Activated CD8-positive, alpha-beta memory T cell treated with anti-CD3 and anti-CD28 coated beads, Interleukin-2, amount 50 U/mL, for 24 hours (primary cell): ENCODE measurements around the gene RPS6KC1.
"Not testable (repeated sequence)": the region's sequence is repeated elsewhere in the genome, so short reads cannot be mapped to it uniquely, and the experiment has no call there.

Experiments used
- DNase-seq: peaks from one replicate; pipeline ENCODE4 v3.0.0-alpha.2; 2020; ENCODE audit errors: extremely low read depth

Gene RPS6KC1

DNA sequence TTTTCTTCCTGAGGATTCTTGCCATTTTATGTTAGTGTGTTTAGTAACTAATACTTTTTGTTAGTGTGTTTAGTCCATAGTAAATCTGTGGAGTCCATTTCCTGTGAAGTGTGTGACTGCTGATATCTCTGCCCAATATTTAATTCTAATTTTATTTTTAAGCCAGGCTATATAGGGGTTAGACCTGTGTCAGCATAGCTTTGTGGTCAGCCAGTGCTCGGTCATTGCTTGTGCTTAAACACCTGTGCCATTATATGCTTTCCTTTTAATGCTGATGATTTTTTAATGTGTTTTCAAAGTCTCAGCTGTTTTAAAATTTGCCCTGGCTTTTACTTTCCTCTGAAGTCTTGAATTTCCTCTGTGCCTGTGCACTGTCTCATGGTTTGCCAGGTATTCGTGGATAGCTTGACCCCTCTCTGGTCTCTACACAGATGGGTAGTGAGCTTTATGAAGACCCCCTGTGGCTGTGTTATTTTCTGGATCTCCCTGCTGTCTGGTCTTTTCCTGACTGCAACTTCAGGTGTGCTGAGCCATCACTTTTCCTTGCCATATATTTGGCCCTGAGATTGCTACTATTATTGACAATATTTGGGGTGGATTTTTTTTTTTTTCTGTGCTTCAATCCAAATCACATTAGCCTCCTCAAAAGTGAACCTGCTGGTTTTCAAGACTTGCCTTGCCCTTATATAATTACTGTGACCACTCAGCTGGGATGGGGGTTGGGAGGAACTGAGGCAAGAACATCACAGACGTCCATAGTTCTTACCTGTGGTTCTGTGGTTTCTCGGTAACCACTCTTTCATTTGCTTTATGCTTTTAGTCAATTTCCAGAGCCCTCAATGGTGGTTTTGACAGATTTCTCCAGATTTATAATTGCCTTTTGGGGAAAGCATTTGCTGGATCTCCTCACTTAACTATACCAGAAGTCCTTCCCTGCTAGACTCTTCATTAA, 59.6 kb downstream of the RPS6KC1 start:
- DNase-seq: no peak

DNA sequence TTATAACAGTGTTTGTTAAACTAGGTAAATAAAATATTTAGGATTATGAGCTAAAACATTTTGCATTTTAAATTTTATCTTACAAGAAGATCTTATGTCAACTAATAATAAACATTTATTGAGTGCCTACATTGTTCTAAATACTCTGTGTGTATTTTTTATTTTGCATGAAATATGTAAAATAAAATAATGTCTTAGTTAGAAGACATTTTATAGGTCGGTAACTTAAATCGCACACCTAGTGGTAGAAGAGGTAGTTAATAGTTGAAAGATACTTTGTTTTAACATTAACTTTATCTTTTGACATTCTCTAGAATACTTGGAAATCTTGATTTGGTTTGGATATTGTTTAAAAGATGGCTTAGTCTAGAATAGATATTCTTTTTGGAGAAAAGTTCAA, 60.5 kb downstream of the RPS6KC1 start:
- DNase-seq: no peak

DNA sequence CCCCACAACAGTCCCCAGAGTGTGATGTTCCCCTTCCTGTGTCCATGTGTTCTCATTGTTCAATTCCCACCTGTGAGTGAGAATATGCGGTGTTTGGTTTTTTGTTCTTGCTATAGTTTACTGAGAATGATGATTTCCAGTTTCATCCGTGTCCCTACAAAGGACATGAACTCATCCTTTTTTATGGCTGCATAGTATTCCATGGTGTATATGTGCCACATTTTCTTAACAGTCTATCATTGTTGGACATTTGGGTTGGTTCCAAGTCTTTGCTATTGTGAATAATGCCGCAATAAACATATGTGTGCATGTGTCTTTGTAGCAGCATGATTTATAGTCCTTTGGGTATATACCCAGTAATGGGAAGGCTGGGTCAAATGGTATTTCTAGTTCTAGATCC, 61.7 kb downstream of the RPS6KC1 start:
- DNase-seq: not testable (repeated sequence)

DNA sequence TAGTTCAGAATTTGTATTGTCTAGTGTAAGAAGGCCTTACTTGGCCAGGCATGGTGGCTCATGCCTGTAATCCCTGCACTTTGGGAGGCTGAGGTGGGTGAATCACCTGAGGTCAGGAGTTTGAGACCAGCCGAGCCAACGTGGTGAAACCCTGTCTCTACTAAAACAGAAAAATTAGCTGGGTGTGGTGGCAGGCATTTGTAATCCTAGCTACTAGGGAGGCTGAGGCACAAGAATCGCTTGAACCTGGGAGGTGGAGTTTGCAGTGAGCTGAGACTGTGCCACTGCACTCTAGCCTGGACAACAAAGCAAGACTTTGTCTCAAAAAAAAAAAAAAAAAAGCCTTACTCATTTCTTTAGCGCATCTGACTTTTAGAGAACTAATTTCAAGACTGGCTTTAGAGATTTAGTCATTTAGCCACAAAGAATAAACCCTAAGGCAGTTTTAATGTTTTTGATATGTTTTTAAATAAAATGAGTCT, 66.7 kb downstream of the RPS6KC1 start:
- DNase-seq: not testable (repeated sequence)

DNA sequence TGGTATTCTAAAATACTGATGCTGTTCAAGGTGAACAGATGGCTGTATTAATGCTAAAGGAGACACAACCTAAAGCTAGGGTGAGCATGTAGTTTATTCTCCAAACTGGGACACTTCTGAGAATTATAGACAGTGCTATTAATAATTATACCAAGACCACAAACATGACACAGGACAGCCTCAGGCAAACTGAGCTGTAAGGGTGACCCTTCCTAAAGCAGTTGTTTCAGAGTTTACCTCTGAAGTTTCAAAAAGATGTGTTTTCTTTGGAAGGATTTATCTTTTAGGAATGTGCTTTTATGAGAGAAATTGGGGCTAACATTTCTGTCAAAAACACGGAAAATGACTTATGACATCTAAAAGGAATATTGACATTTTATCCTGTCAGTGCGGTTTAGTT, 68.8 kb downstream of the RPS6KC1 start:
- DNase-seq: no peak

DNA sequence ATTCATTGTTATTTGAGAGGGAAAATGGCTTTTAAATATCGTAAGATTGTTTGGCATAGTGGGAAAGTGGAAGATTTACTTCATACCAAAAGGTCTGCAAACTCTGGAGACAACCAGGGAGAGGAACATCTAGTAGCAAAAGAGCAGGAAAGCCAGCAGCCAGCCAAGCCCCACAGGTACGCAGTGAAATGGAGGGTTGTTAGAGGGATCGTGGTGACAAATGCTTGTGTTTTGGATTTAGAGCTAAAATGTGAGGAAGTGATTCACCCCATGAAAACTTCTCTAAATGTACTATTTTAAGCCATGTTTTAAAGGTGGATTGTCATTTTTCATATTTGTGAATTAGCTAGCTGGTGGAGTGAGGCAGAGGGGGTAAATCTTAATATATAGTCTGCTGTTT, 69.3 kb downstream of the RPS6KC1 start:
- DNase-seq: no peak

DNA sequence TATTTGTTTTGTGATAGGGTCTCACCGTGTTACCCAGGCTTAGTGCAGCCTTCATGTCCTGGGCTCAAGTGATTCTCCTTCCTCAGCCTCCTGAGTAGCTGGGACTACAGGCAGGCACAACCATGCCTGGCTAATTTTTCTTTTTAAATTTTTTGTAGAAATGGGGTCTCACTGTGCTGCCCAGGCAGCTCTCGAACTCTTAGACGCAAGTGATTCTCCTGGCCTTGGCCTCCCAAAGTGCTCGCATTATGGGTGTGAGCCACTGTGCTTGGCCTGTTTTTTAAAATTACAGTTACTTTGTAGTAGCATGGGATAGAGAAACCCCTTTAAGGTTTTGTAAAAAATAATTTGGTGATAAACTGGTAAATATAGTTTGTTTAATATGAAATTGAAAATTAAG, 69.9 kb downstream of the RPS6KC1 start:
- no peak for DNase-seq

DNA sequence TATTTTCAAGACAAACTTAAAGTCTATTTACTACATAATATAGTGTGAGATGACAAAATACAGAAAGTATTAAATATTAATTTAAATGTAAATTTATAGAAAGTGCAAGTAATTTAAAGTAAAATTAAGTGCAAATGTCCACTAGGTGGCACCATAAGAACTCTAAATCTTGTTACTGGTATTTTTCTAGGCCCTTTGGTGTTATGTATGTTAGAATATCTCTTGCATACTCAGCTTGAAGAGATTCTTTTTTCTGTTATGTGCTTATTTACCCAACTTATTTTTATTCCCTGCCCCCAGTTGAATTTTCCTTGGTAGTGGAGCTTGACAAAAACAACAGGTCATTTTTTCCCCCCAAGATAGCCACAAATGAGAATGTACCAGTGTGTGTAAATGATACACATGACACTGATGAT, 71.5 kb downstream of the RPS6KC1 start:
- no peak for DNase-seq

DNA sequence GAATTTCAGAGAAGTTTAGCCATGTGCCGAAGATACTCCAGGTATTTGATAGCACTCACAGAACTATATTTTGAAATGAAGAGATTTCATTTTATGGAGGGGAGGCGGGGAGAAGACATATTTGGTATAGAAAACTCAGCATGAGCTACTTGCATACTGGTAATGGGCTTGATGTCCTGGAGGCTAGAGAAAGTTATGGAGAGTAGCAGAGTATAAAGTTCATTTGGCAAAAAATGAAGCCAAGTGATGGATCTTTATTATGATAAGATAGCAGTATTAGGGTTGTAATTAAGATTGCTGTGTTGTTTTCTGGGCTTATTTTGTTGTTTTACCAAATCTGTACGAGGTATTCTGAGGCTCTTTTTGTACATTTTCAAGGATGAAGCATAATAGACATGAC, 72.0 kb downstream of the RPS6KC1 start:
- DNase-seq: no peak

DNA sequence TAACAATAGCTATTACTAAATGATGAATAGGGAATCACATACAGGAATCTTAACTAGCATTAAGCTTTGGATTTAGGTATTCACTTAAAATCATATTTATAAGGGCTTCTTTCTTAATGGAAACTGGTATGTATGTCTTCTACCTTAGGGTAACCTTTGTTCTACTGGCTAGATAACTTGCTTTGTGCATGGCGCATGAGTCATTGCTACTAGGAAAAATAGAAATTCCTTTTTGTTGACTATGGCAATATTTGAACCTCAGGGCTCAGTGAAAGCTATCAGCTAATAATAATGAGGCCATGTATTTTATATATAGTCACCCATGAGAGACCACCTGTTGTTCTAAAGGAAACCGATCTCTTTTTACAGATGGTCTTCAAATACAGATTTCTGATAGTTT, 72.5 kb downstream of the RPS6KC1 start:
- DNase-seq: no peak

DNA sequence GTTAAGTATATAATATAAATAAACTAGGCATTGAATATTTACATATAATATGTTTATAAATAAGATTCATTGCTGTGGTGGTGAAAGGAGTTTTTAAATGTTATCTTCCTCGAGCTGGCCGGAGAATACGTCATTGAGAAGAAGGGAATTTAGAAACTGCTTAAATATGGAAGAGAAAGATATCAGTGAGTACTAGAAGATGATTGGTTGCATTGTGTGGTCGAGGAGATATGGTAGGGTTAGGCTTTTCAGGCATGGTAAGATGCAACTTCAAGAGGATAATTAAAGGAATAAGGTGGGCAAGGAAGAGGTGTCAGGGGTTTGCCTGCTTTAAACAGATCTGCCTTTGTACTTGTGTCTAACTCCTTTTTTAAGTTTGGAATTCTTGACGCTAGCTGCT, 73.5 kb downstream of the RPS6KC1 start:
- DNase-seq: no peak

DNA sequence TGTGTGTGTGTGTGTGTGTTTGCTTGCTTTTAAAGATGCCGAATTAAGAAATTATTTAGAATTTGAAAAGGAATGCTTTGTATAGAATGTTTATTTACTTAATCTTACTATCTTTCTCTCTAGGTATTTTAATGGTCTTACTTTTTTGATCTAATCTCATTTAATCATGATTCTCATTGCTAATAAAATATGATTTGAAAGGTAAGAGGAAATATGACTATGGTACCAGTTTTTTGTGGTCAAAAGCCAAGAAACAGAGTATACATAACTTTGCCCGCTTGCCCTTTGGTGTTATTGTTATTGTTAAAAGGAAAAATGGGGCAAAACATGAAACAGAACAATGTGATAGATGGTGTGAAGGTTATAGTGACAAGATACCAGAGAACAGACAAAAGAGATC, 74.6 kb downstream of the RPS6KC1 start:
- no peak for DNase-seq

DNA sequence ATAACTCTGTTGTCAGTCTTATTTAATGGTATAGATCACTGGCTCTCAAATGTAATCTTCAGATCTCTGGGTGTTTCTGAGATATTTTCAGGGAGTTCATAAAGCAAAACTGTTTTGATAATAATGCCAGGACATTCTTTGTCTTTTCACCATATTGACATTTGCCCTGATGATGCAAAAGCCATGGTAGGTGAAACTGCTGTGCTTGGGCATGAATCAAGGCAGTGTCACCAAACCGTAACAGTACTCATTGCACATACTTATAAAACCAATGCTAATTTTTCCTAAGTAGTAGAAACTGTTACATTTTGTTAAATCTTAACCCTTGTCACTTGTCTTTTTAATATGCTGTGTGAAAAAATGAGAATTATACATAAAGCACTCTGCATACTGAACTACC, 76.0 kb downstream of the RPS6KC1 start:
- DNase-seq: no peak

DNA sequence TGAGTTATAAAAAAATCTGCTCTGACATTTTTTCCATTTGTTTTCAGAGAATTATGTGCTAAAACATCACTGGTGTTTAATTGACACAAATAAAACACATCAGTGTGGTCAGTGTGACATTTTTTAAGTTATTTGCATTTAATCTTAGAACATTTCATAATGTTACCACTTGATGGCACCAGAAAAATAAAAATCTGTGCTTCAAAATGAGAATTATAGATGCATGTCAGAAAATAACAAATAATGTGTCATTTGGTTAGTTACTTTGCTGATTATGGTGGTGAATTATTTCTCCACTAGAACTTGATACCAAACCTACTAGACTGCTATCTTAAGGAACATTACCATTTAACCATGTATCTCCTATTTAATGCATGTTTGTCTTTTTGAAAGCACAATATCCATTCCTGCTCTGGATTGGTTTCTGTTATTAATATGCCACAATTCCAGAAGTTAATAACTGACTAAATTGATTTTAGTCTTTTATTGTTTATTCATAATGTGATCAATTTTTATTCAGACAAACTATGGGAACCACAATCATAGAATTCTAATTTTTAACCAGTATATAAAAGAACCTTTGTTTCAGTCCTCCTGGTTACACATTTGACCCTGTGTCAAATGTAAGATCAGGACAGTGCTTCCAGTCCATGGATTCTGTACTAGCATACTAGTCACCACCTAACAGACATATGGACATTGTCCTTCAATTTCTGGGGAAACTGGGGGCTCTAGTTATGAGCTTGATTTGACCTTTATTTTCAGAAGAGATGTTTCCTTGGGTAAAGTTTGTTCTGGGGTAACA, 81.0 kb downstream of the RPS6KC1 start:
- no peak for DNase-seq

DNA sequence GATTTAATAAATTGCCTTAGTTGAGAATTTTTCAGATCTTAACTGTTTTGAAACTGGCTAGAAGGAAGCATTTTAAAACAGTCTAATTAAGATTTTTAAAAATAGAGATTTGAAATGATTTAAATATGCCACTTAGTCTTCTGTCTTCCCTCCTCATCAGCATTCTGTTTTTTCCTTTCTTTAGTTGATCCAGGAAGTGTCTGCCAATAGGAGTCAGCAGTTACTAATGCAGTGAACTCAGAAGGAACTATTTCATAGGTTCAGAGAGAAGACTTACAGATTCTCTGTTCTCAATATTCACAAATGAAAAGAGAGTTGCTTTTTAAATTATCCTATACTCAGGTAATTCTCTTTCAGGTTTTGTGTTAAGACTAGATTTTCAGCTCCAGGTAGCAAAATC, 84.5 kb downstream of the RPS6KC1 start:
- DNase-seq: no peak

DNA sequence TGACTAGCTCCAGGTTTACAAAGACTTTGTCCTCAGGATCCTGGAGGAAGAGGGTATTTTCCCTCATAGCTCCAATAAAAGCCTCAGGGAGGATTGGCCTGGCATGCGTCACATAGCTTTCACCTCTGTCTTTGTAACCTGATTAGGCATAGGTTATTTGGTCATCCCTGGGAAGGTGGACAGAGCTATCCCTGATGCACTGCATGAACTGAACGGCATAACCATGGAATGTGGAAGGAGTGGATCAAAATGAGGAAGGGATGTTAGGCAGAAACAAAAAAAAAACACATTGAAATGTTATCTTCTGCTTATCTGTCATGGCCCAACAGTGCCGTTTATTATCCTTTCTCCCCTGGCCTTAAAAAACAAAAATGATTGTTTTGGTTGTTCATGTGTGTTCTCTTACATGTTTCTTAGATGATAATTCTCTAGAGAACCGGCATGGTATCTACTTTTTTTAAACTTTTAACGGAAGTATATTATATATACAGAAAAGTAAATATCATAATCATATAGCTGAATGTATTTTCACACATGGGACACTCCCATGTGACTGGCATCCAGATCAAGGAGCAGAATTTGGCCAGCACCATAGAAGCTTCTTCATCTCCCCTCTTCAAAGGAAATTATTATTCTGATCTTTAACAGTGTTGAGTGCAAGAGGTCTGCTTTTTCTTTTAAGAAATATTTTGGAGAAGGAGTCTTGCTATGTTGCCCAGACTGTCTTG, 85.3 kb downstream of the RPS6KC1 start:
- DNase-seq: no peak

DNA sequence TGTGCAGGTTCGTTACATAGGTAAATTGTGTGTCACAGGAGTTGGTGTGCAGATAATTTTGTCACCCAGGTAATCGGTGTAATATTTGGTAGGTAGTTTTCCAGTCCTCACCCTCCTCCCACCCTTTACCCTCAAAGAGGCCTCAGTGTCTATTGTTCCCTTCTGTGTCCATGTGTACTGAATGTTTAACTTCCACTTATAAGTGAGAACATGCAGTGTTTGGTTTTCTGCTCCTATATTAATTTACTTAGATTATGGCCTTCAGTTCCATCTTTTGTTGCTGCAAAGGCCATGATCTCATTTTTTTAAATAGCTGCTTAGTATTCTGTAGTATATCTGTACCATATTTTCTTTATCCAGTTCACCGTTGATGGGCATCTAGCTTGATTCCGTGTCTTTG, 87.3 kb downstream of the RPS6KC1 start:
- no peak for DNase-seq

DNA sequence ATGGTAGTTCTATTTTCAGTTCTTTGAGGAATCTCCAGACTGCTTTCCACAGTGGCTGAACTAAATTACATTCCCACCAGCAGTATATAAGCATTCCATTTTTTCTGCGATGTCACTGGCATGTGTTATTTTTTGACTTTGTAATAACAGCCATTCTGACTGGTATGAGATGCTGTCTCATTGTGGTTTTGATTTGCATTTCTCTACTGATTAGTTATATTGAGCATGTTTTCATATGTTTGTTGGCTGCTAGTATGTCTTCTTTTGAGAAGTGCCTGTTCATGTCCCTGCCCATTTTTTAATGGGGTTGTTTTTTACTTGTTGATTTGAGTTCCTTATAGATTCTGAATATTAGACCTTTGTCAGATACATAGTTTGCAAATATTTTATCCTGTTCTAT, 87.9 kb downstream of the RPS6KC1 start:
- no peak for DNase-seq

DNA sequence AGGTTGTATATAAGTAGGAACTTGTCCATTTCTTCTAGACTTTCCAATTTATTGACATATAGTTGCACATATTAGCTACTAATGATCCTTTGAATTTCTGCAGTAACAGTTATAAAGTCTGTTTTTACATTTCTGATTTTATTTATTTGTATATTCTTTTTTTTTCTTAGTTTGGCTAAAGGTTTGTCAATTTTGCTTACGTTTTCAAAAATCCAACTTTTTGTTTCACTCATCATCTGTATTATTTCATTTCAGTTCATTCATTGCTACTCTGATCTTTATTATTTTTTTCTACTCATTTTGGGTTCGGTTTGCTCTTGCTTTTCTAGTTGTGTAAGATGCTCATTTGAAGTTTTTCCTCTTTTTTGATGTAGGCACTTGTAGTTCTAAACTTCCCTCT, 97.9 kb downstream of the RPS6KC1 start:
- DNase-seq: no peak

DNA sequence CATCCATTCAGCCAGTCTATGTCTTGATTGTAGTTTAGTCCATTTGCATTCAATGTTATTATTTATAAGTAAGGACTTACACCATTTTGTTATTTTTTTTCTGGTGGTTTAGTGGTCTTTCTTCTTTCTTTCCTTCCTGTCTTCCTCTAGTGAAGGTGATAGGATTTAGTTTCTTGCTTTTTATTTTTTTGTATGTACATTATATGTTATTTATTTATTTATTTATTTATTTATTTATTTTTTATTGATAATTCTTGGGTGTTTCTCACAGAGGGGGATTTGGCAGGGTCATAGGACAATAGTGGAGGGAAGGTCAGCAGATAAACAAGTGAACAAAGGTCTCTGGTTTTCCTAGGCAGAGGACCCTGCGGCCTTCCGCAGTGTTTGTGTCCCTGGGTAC, 99.0 kb downstream of the RPS6KC1 start:
- DNase-seq: not testable (repeated sequence)

DNA sequence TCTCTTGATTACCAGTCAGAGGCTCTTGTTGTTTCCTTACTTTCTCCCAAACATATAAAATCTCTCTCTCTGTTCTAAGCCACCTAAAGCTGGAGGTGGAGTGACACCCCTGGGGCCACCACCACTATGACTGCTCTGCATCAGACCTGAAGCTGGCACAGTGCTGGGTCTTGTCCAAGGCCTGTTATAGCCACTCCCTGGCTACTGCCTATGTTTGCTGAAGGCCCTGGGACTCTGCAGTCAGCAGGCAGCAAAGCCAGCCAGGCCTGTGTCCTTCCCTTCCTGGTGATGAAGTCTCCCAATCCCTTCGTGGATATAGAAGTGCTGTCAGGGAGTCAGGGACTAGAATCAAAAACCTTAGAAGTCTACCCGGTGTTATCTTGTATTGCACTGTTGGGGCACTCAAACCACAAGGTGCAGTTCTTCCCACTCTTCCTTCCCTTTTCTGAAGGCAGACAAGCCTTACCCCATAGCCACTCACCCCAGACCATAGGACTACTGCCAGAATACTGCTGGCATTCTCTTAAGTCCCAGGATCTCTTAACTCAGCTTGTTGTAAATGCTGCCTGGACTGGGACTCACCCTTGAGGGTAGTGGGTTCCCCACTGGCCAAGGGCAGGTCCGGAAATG, 103.1 kb downstream of the RPS6KC1 start:
- no peak for DNase-seq

DNA sequence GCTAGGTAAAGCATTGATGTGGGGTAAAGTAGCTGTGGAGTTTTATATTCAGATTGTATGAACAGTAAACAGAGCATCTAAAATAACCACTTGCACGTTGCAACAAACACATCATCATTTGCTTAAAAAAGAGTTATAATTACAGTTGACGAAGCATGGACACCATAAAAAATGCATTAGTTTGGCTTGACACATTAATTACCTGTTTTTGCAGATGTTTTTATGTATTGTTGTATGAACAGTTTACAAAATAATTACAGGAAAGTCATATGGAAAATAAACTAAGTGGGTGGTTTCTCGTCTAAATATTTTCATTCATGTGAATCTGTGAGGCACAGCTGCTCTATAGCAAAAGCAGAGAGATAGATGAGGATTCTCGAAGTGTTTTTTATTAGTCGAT, 108.3 kb downstream of the RPS6KC1 start:
- no peak for DNase-seq
